ENCODE measurements around the gene RBMS3.

The RBMS3 gene

DNA sequence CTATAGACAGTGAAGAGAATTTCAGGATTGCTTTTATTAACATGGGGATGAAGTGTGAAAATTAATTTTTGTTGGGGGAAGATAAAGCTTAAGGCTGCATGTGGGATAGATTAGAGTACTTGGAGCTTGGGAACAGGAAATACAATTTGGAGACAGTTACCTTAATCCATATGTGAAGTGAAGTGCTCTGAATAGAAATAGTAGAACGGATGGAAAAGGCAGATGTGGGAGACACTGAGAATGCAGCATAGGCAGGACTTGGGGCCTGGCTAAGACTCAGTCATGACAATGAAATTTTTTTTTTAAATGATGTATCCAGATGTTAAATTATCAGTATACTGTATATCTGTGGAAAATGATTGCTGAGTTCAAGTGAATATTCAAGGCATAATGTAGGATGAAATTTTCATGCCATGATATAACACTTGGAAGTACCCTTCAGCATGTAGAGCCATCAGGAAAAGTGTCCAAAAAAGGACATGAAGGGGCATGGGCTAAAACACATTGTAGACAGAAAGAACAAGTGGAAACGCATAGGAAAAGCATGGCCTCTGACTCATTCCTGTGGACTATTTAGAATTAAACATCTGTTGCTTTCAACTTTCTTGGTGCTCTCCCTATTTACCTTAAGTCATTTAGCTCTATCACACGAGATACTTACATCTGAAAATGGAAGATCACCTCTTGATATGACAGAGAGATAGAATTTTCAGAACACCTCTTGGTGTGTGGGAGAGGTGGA lies 134.8 kb downstream of the RBMS3 start:
- H3K9me3 ChIP-seq (ENCODE audit: control insufficient read depth in 1 of 2, low read length in 2 of 2): no peaks in the 10 kb centered on the region
- H3K27ac ChIP-seq (ENCODE audit: low read length): no peak overlapping the region
- H3K4me3 ChIP-seq (ENCODE audit: low read depth in 1 of 2, low read length in 2 of 2): no peak overlapping the region
- H3K4me1 ChIP-seq (ENCODE audit: control insufficient read depth in 1 of 2, insufficient read depth in 2 of 2, low read length in 2 of 2): no peaks in the 10 kb centered on the region
- no peaks in the 10 kb centered on the region for H3K36me3 ChIP-seq (ENCODE audit: control insufficient read depth in 1 of 2, insufficient read depth in 2 of 2, low read length in 2 of 2)
- H3K27me3 ChIP-seq (ENCODE audit: low read depth, low read length): no peaks in the 10 kb centered on the region

DNA sequence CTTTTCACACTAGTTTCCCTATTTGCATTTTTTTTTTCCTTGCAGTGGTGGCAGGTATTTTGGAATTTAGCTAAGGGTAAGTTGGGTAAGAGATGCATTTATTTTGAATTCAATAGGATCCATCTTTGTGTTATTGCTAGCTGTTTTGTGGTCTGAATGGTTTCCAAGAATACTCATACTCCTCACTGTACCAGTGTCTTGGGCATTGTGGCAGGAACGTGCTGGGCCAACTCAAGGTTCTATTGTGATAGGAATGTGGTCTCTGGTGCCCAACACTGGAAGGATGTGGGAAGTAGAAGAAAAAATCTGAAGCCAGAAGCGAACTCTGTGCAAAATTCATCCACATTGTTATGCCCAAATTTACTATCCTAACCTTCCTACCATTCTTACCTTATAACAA lies 135.6 kb downstream of the RBMS3 start:
- Histone ChIP-seq H3K27me3 (ENCODE audit: low read depth, low read length) (no peaks in the 10 kb centered on the region), H3K36me3 (ENCODE audit: control insufficient read depth in 1 of 2, insufficient read depth in 2 of 2, low read length in 2 of 2) (no peaks in the 10 kb centered on the region), H3K9me3 (ENCODE audit: control insufficient read depth in 1 of 2, low read length in 2 of 2) (no peaks in the 10 kb centered on the region), H3K4me3 (ENCODE audit: low read depth in 1 of 2, low read length in 2 of 2) (no peak overlapping the region), H3K27ac (ENCODE audit: low read length) (no peak overlapping the region), H3K4me1 (ENCODE audit: control insufficient read depth in 1 of 2, insufficient read depth in 2 of 2, low read length in 2 of 2) (no peaks in the 10 kb centered on the region)

DNA sequence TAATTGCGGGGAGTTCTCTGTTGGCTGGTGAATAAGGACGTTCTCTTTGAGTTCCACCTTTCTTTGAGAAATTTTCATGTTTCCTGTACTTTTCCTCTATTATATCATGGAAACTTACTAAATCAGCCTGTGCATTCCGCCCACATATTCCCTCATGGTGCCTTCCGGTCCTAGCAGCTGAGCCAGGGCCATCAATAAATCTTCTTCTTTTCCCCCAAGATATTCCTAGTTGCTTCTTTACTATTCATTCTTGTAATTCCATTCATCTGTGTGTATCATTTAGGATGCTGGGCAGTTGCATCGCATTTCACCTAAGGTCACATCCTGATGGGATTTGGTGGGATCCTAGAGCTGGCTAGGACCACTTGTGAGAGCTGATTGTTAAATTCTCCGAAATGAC lies 139.2 kb downstream of the RBMS3 start:
- Histone ChIP-seq H3K27ac (ENCODE audit: low read length) (no peak overlapping the region), H3K27me3 (ENCODE audit: low read depth, low read length) (no peaks in the 10 kb centered on the region), H3K36me3 (ENCODE audit: control insufficient read depth in 1 of 2, insufficient read depth in 2 of 2, low read length in 2 of 2) (no peaks in the 10 kb centered on the region), H3K9me3 (ENCODE audit: control insufficient read depth in 1 of 2, low read length in 2 of 2) (no peaks in the 10 kb centered on the region), H3K4me1 (ENCODE audit: control insufficient read depth in 1 of 2, insufficient read depth in 2 of 2, low read length in 2 of 2) (no peaks in the 10 kb centered on the region), H3K4me3 (ENCODE audit: low read depth in 1 of 2, low read length in 2 of 2) (no peak overlapping the region)

DNA sequence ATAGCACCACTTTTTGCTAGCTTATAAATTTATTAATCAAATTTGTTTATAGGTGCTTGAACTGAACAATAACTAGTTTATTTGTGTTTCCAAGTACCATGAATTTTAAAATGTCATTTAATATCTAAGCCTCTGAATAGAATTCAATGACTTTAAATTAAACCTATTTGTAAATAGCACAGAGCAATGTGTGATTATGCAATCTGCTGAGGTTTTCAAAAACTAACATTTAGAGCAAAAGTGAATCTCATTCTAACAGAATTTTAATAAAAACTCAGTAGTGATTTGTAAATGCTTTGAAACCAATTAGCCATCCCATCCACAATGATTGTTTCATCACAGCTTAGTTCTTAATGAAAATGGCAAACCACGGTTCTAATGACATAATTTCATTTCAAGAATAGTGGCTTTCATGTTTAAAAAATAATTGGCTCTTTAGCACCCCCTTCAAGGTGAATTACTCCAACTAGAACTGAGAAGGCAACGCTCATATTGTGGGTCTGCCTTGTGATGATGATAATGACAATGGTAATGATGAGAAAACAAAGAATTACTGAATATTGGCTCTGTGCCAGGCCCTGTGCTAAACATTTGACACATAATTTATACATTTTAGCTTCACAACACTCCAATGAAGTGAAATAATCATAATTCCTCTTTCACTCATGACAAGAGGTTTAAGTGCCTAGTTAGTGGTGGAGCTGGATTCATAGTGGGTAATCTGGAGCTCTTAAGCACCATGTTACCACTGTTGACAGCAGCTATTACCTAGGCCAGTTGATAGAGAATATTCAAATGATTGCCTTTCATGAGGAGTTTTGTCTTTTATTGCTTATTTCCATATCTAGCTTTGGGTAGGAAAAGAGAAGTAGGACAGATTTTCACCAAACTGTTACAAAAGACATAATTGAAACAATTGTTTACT lies 145.7 kb downstream of the RBMS3 start:
- peaks cover 0 to 26% of the 10 kb centered on the region in 2 donors for H3K4me1 ChIP-seq (ENCODE audit: control insufficient read depth in 1 of 2, insufficient read depth in 2 of 2, low read length in 2 of 2)

DNA sequence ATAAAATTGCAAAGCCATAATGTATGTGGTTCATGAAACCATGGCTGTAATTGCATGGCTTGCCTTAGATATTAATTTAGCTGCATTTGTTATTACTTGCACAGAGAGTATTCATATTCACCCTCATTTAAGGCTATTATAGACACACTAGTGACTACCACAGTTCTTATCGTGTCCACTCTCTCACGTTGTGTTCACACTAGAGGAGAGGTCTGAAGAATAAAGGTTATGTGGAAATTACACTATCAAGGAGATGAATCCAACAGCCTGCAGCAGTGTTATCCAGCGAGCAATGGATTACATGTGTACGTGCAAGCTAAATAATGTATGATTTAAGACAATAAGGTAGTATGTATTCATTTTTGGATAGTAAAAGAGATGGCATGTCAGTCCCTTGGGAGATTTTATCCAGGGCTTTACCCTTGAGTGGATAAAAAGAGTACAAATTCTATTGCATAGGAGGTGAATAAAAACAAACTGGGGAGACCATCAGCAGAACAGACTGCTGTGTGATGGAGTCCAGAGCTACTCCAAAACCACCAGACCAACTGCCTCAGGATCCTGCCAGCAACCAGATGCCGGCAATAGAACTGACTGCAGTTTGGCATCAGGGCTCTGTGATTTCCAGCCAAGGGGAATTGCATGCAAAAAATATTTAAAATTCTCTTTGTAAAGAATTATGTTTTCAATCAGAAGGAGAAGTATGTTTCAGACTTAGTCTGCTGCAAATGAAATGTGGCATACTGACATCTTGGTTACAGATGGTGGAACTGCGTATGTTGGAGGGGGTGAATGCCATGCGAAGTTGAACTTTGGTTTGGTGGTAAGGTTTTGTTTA lies 146.6 kb downstream of the RBMS3 start:
- Histone ChIP-seq H3K27ac (ENCODE audit: low read length) (no peak overlapping the region), H3K4me1 (ENCODE audit: control insufficient read depth in 1 of 2, insufficient read depth in 2 of 2, low read length in 2 of 2) (peaks cover 0 to 26% of the 10 kb centered on the region in 2 donors), H3K27me3 (ENCODE audit: low read depth, low read length) (no peaks in the 10 kb centered on the region), H3K36me3 (ENCODE audit: control insufficient read depth in 1 of 2, insufficient read depth in 2 of 2, low read length in 2 of 2) (no peaks in the 10 kb centered on the region), H3K4me3 (ENCODE audit: low read depth in 1 of 2, low read length in 2 of 2) (no peak overlapping the region), H3K9me3 (ENCODE audit: control insufficient read depth in 1 of 2, low read length in 2 of 2) (no peaks in the 10 kb centered on the region)

More for the DNA sequence above, 145.7 kb downstream of the RBMS3 start:
- Histone ChIP-seq H3K36me3 (ENCODE audit: control insufficient read depth in 1 of 2, insufficient read depth in 2 of 2, low read length in 2 of 2) (no peaks in the 10 kb centered on the region), H3K9me3 (ENCODE audit: control insufficient read depth in 1 of 2, low read length in 2 of 2) (no peaks in the 10 kb centered on the region), H3K27ac (ENCODE audit: low read length) (no peak overlapping the region), H3K4me3 (ENCODE audit: low read depth in 1 of 2, low read length in 2 of 2) (no peak overlapping the region), H3K27me3 (ENCODE audit: low read depth, low read length) (no peaks in the 10 kb centered on the region)

DNA sequence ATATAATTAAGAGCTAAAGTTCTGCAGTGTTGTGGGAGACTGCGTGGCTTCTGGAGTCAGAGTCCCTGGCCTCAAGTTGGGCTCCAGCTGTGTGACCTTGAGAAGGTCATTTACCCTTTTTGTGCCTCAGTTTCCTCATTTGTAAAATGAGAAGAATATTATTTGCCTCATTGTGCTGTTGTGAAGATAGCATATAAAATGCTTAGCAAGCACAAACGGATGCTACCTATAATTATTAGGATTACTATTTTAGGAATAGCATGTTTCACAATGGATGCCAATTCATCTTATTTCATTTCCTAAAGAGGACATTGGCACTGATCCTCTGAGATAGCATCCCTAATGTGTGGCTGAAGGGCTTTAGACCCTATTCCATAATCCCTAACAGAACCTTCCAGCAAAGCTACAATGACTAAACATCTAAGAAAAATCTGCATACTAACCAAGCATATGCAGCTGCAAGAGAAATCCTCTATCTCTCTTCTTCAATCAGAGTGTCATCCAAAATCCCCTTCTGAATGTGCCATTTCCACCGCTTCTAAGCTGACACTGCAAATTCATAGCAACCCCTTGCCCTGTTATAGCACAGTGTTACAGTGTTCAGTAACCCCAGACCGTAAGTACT lies 148.3 kb downstream of the RBMS3 start:
- no peaks in the 10 kb centered on the region for H3K36me3 ChIP-seq (ENCODE audit: control insufficient read depth in 1 of 2, insufficient read depth in 2 of 2, low read length in 2 of 2)
- peaks cover 0 to 29% of the 10 kb centered on the region in 2 donors for H3K4me1 ChIP-seq (ENCODE audit: control insufficient read depth in 1 of 2, insufficient read depth in 2 of 2, low read length in 2 of 2)
- no peaks in the 10 kb centered on the region for H3K9me3 ChIP-seq (ENCODE audit: control insufficient read depth in 1 of 2, low read length in 2 of 2)
- H3K4me3 ChIP-seq (ENCODE audit: low read depth in 1 of 2, low read length in 2 of 2): no peak overlapping the region
- H3K27ac ChIP-seq (ENCODE audit: low read length): no peak overlapping the region
- no peaks in the 10 kb centered on the region for H3K27me3 ChIP-seq (ENCODE audit: low read depth, low read length)

- no peaks in the 10 kb centered on the region for H3K9me3 ChIP-seq (ENCODE audit: control insufficient read depth in 1 of 2, low read length in 2 of 2)
- peaks cover 0 to 29% of the 10 kb centered on the region in 2 donors for H3K4me1 ChIP-seq (ENCODE audit: control insufficient read depth in 1 of 2, insufficient read depth in 2 of 2, low read length in 2 of 2)
- H3K27me3 ChIP-seq (ENCODE audit: low read depth, low read length): no peaks in the 10 kb centered on the region
- H3K4me3 ChIP-seq (ENCODE audit: low read depth in 1 of 2, low read length in 2 of 2): no peak overlapping the region
- H3K27ac ChIP-seq (ENCODE audit: low read length): no peak overlapping the region
- peaks cover 0 to 6% of the 10 kb centered on the region in 2 donors for H3K36me3 ChIP-seq (ENCODE audit: control insufficient read depth in 1 of 2, insufficient read depth in 2 of 2, low read length in 2 of 2)
These were observed 149.7 kb downstream of the RBMS3 start for GRCh38 chr3:29430558-29430971.

- Histone ChIP-seq H3K27ac (ENCODE audit: low read length) (no peak overlapping the region), H3K36me3 (ENCODE audit: control insufficient read depth in 1 of 2, insufficient read depth in 2 of 2, low read length in 2 of 2) (peaks cover 0 to 7% of the 10 kb centered on the region in 2 donors), H3K4me1 (ENCODE audit: control insufficient read depth in 1 of 2, insufficient read depth in 2 of 2, low read length in 2 of 2) (peaks cover 0 to 3% of the 10 kb centered on the region in 2 donors), H3K27me3 (ENCODE audit: low read depth, low read length) (no peaks in the 10 kb centered on the region), H3K9me3 (ENCODE audit: control insufficient read depth in 1 of 2, low read length in 2 of 2) (no peaks in the 10 kb centered on the region), H3K4me3 (ENCODE audit: low read depth in 1 of 2, low read length in 2 of 2) (no peak overlapping the region)
These were observed 155.9 kb downstream of the RBMS3 start for GRCh38 chr3:29436612-29437323.

DNA sequence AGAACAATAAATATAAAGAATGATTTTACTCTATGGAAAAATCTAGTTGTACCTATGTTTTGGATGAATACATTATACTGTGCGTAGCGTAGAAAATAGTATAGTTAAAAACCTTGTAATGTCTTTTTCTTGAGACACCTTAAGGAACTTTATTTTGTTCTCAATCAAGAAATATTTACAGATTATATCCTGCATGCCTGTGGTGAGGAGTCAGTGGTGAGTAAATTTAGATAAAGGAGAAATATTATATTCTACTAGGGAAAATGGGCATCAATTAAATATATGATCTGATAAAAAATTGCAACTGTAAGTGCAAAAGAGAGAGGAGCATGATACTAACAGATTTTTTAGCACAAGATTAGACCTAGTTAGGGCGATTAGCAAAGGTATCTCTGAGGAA lies 157.7 kb downstream of the RBMS3 start:
- H3K4me3 ChIP-seq (ENCODE audit: low read depth in 1 of 2, low read length in 2 of 2): no peak overlapping the region
- no peak overlapping the region for H3K27ac ChIP-seq (ENCODE audit: low read length)
- H3K27me3 ChIP-seq (ENCODE audit: low read depth, low read length): no peaks in the 10 kb centered on the region
- no peaks in the 10 kb centered on the region for H3K9me3 ChIP-seq (ENCODE audit: control insufficient read depth in 1 of 2, low read length in 2 of 2)
- H3K36me3 ChIP-seq (ENCODE audit: control insufficient read depth in 1 of 2, insufficient read depth in 2 of 2, low read length in 2 of 2): peaks cover 0 to 7% of the 10 kb centered on the region in 2 donors
- H3K4me1 ChIP-seq (ENCODE audit: control insufficient read depth in 1 of 2, insufficient read depth in 2 of 2, low read length in 2 of 2): no peaks in the 10 kb centered on the region
